T-helper 2 cell (primary cell): ENCODE measurements around the gene EGFL7.

Experiments
- DNase-seq, 5 experiments: peaks; one replicate each; pipeline versions ENCODE4 v3.0.0 to v3.0.0-alpha.2; 2012 to 2022

Gene EGFL7

DNA sequence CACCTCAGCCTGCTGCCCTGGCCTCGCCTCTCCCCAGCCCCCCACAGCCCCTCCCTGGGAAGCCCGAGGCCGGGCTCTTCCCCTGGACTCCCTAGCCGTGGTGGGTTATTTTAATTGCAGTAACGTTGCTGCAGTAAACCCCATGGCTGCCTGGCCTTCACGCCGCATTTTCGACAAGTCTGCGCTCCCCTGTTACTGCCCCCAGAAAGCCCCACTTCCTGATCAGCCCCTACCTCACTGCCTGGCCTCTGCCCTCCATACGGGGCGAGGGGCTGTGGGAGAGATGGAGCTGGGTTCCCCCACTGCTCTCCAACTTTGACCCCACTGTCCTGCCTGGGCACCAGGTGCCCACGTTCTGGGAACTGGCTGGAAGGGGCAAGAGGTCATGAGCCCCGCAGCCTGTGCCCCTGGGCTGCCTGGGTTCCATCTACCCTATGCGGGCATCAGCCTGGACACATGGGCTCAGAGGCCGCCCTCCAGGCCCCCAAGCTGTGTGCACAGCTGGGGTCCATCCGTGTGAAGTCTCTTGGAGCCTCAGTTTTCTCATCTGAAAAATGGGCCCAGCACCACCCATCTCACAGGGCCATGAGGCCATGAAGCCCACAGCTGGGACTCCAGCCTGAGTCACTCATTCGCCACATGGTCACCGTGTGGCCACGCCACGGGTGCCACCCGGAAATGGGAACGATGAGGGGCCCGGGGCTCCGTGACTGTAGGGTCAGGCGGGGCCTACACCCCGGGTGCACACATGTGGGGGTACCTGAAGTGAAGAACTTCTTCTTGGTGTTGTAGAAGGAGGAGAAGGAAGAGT lies 11.5 kb downstream of the EGFL7 start:
- no peak for DNase-seq

DNA sequence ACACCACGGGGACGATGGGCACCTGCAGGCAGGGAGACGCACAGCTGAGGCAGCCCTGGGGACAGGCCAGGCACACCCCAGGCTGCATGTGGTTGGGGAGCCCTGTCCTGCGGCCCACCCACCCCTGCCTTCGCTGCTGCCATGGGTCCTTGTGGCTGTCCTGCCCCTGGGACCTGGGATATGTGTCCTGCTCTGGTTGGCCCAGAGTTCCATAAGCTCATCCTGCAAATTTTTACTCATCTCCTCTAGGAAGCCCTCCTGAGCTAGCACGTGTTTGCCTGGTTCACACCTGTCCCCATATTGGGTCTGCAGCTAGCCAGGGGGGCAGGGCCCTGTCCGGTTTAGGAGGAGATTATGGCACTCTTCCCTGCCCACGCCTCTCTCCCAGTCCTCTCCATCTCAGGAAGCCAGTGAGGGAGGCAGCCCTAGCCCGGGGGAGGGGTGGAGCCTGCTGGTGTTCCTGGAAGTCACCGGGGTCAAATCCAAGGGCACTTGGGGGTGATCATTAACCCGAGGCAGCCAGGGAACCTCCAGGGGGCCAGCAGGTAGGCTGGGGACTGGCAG lies 12.2 kb downstream of the EGFL7 start:
- DNase-seq = no peak

DNA sequence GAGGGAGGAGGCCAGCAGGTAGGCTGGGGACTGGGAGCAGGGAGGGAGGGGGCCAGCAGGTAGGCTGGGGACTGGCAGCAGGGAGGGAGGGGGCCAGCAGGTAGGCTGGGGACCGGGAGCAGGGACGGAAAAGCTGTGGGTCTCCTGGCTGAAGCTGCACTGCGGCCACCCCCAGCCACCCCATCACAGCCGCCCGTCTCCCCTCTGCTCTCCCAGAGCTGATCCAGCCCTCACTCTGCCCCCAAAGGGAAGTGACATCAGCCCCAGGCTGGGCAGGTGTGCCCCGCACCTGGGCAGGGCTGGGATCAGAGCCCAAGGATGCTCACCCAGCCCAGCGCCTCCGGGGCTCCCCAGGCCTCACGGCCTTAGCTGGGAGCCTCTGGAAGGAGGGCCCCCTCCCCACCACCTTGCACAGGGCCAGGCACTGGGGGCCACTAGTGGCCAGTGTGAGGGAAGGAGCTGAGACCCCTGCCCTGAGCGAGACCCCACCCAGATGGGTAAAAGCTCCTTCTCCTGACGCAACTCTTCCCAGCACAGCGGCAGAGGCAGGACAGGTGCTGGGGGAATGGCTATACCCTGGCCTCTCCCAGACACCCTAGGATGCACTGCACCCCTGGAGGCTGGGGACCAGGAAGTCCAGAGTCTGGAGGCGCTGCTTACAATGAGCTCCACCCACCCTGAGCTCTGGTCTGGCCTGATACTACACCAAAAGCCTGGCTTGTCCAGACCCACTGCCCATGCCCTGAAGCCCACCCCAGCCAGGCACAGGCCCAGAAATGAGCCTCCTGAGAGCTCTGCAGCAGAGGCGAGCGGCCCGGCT lies 13.0 kb downstream of the EGFL7 start:
- DNase-seq = no peak

DNA sequence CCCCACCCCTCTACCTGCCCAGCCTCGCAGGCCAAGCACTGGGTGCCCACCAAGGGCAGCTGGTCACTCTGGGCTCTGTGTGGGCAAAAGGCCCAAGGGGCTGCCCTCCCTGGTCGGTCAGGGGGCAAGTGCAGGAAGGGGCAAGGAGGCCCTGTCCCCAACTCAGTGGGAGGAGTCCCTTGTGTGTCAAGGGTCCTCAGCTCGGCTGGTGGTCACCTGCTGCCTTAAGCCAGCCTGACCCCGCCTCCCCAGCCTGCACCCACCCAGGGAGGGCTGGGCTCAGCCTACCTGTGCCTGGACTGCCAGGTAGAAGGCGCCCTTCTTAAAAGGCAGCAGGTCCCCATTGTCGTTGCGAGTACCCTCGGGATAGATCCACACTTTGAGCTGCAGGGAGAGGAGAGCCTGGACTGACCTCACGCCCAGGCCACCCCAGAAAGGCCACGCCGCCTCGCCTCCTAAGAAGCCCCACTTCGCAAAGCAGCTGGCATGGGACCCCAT lies 13.6 kb downstream of the EGFL7 start:
- no peak for DNase-seq

DNA sequence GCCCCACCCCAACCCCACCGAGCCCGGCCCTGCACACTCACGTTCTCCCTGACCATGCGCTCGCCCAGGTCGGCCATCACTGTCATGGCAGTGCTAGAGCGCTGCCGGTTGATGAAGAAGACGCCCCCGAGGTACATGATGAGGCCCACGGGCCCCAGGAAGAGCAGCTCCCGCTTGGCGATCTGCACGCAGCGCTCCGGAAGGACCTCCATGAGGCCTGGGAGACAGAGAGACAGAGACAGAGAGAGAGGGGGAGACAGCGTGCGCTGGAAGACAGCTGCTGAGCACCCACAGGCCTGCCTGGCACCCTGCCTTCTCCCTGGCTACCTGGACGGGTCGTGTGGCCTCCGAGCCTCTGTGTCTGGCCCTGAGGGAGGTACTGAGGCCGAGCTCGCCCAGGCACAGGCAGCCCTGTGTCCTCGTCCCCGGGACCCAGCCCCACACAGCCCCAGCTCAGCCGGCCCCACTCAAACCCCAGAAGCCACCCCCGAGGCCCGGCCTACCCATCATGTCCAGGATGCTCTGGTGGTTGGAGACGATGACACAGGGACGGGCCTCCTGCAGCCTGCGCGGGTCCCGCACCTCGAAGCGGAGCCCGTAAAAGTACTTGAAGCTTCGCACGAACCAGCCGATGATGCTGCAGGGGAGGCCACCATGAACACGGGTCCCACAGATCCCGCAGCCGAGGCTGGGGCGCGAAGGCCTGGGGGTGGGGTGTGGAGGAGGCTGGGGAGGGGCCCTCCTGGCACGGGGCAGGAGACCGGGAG lies 14.4 kb downstream of the EGFL7 start:
- DNase-seq = no peak

DNA sequence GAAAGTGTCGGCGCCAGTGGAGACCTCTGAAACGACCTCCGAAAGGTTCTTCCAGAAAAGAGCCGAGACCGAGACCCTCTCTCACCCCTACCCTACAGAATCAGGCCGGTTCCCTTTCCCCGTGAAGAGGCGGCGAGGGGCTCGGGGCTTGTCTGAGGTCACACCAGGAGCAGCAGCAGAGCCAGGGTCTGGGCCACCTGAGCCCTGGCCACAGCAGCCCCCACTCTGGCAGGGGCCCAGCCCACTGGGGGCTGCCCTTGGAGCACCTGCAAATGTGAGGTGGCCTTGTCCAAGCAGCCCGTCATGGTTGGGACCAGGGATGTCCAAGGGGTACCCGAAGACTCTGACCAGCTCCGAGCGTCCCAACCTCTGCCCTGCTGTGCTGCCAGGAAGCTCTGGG lies 15.3 kb downstream of the EGFL7 start:
- DNase-seq = no peak

DNA sequence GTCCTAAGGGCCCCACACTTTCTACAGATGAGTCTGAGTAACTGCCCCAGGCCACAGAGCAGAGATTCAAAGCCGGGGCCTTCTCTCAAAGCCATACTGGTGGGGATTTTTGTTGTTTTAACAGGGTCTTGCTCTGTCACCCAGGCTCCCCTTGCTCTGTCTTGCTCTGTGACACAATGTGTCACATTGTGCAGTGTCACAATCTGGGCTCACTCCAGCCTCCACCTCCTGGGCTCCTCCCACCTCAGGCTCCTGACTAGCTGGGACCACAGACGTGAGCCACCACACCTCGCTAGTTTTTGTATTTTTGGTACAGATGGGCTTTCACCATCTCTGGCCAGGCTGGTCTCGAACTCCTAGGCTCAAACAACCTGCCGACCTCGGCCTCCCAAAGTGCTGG lies 15.9 kb downstream of the EGFL7 start:
- DNase-seq = no peak

DNA sequence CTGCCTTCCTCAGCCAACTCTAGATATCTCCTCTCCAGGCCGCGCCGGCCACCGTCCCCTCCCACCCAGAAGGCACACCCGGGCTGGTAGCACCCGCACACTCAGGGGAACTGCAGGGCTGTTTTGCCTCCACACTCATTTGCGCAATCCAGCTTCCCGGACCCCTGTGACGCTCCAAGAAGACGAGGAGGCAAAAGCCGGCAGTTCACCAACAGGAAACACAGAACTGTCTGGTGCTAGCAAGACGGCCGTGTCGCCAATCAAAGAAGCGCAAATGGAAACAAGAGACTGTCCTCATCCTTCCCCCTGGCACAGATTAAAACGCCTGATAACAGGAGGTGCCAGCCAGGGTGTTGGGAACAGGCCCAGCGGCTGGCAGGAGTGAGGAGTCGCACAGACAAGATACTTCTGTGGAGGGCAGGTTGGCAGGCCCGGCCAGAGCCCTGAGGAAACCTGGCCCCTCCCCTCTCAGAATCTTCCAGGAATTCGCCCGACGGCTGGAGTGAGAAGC lies 16.8 kb downstream of the EGFL7 start:
- no peak for DNase-seq

DNA sequence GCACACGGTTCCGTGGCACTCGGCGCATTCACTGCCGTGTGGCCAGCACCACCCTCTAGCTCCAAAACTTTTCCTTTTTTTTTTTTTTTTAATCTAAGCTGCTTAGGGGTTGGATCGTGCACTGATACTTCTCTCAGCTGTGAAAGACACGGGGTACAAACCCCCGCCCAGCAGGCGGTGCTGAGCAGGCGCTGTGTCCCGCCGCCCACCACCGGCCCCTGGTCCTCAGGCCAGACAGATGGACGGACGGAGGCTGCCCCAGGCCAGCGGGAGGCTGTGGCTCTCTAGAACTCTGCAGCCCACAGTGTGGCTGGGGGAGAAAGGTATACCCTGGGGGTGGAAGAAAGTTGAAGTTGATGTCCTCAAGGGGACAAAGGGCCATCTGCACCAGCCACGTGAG lies 18.3 kb downstream of the EGFL7 start:
- DNase-seq = no peak

DNA sequence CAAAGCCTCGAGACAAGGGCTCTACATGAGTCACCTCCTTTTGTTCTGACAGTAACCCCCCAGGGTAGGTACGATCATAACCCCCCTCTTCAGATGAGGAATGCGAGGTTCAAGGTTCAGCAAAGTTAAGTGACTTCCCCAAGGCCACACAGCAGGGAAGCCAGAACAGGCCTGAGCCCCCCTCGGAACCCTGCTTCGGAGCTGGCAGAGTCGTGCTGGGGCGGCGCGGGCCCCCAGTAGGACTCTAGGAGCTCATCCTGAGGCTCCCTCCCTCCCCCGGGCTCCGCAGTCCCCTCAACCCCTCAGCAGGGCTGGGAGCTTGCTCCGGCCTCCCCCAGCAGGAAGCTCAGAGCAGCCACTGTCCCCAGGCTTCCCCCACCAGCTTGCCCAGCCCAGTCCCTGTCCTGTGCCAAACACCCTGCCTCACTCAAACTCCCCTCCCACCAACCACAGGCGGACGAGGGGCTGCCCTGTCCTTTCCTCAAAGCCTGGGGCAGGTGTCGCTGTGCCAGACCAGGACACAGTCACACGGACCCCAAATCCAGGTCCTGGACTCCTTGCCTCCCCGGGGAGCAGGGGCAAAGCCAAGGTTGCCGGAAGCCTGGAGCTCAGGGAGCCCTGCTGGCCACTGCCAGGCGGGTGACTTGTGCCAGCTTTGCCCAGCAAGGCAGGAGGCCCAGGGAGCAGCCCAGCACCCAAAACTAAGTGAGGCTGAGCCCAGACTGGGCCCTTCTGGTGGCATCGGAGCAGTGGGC lies 19.4 kb downstream of the EGFL7 start:
- no peak for DNase-seq

DNA sequence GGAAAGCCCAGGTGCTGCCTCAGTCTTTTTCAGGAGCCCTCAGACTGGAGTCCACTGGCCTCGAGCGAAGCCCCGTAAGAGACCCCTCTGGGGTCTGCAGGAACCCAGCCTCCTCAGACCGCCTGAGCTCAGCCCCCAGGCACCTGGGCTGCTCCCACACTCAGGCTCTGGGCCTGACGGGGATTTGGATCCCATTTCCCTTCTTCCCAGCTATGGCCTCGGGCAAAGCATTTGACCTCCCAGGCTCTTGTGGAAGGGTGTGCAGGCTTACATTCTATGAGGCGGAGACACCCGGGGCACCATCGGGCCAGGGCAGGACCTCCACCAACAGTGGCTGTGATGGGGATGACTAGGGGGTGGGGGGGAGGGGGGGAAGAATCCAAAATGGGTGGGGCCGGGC lies 20.0 kb downstream of the EGFL7 start:
- DNase-seq = no peak

DNA sequence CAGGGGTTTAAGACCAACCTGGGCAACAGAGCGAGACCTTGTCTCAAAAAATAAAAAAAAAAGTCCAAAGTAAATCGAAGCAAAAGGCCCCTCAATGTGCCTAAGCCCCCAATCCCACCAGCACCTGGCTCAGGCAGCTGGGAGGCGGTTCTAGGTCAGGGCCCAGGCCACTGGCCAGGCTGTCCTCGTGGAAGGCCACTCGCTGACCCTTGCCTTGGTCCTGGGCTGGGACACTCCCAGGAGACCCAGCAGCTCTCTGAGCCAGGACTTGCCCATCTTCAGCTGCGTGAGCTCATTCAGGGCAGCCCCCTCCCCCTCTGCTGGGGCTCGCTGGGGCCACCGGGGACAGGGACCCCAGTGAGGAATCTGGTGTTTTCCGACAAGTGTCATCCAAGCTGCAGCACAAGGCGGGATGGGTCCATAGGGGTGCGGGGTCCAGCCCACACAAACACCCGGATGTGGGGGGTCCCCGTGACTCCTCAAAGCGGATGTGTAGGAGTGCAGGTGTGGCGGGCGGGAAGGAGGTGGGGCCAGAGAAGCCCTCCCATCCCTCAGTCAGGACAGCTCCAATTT lies 20.5 kb downstream of the EGFL7 start:
- DNase-seq = no peak

DNA sequence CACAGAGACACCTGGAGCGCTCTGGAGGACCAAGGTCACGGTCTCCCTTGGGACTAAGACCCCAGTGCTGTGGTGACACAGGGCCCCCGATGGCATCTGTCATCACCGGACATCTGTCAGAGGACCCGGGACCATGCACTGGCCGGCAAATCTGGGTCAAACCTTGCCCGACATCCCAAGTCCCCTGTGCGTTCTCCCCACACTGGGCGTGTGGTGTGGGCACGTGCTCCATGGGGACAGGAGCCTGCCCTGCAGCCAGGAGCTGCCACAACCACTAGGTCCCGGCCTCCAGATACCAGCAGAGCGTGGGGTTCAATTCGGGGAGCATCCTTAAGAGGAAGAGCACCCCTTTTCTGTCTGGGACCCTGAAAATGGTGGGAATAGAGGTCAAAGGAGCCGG lies 21.0 kb downstream of the EGFL7 start:
- no peak for DNase-seq

DNA sequence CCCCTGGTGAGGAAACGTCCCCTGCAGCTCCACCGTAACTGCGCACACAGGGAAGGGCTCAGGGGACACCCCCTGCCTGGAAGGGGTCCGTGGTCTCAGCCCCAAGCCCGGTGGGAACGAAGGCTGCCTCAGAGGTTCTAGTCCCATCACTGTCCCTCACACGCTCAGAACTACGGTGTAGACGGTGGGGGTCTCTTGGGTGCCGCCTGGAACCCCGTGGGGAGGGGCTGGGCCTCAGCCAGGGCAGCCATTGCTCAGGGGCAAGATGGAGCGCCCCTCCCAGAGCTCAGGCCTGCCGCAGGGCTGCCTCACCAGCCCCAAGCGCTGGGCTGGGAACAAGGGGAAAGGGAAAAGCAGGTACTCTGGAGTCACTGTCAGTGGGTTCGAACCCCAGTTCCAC lies 21.6 kb downstream of the EGFL7 start:
- DNase-seq = no peak

DNA sequence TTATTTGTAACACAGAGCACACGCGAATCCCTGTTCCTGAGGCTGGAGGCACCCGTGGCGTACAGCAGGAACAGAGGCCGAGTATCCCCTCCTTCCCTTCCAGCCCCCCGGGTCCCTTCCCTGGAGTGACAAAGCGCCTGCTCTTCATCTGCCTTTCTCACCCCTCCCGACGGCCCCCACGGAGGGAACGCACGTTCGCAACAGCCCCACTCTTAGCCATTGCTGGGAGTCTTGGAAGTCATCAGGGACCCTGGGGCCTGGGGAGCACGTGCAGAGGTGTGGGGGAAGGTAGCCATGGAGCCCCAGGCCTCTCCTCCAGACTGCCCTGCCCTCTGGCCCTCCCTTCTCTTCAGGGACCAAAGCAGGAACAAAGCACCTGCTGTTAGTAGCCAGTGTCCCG lies 22.1 kb downstream of the EGFL7 start:
- no peak for DNase-seq

DNA sequence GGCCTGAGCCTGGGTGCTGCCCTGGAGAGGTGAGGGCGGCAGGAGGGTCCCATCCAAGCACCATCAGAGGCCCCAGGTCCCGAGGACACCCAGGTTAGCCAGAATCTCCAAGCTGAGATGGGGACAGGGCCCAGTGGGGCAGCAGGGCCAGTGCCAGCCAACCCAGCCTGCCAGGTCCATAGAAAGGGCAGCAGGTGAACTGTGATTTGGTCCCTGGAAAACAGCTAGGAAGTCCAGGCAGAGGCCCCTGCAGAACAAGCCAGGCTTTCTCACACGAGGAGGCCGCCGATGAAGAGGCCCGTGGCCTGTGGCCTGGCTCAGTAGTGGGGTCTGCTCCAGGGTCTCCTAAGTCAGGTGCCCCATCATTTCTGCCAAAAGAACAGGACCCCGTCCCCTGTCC lies 22.5 kb downstream of the EGFL7 start:
- DNase-seq = no peak

DNA sequence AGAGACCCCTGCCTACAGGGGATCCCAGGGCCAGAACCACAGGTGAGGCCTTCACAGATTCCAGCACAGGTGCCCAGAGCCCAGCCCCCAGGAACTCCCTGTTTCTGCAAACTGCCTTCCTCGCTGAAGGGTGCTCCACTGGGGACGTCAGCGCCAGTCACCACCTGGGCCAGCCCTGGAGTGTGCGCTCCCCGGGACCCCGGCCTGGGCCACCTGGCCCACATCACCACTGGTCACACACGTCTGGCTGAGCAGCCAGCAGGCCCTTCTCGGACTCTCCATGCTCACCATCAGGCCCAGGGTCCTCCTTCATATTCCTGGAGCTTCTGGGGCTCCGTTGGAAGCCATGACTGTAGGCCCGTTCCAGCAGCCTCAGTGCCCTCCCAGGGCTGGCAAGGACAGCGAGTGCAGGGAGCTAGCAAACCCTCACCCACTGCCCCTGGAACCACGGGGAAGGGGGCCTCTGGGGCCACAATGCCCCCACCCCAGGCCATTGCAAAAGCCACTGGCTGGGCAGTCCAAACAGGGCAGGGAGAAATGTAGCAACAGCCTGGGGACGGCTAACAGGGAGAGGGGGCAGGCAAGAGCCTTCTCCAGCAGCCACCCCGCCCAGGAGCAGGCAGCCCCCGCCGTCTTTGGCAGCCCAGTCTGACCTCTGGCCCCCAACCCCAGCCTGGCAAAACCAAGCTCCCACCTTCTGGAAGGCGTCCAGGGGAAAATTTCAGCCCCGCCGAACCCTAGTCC lies 23.2 kb downstream of the EGFL7 start:
- no peak for DNase-seq

DNA sequence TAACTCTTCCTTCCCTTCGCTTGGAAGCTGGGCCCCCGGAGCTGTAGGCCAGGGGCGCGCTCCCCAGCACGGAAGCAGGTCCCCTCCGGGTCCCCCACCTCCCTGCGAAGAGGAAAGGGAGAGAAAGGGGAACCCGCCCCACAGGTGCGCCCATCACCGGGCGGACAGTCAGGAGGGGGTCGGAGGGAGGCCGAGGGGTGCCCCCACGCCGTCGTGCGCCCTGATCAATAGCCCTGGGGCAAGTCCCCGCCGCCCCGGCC lies 23.7 kb downstream of the EGFL7 start:
- no peak for DNase-seq

DNA sequence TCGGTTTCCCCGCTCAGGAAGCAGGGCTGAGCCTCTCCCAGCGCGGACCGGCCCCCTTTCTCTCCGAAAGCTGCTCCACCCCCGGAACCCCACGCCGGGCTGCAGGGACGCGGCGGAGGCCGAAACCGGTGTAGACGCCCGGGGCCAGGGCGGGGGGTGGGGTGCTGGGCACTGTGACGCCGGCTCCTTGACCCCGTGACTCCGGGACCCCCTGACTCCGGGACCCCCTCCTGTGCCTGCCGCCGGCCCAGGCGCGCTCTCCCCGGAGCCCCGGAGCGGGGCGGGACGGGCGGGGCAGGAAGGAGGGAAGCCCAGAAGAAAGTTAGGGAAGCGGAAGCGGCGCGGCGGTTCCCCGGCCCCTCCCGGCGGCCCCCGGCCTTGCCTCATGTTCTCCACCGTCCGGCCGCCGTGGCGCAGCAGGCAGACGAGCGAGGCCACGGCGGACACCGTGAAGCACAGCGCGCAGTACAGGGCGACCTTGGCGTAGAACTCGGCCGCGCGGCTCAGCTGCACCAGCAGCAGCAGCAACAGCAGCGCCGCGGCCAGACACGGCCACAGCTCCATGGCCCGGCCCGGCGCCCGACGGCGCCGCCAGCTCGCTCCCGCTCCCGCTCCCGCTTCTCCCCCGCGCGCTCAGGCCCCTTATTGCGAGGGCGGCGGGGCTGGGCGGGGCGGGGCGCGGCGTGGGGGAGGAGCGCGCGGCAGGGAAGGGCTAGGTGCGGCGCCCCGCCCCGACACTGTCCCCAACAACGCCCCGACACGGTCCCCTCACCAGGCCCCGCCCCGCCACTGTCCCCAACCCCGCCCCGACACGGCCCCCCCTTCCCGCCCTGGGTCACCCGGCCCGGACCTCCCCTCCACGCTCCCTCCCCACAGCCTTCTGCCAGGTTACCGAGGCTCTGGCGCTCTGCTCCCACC lies 24.3 kb downstream of the EGFL7 start, which contains the start of gene AGPAT2:
Gene AGPAT2 (minus strand): TSS at position 664 of the 918 bp plus-strand sequence. CDS start 100 bp downstream, at position 564.
- peak; percentile 36 to 73 (median 51) for DNase-seq

DNA sequence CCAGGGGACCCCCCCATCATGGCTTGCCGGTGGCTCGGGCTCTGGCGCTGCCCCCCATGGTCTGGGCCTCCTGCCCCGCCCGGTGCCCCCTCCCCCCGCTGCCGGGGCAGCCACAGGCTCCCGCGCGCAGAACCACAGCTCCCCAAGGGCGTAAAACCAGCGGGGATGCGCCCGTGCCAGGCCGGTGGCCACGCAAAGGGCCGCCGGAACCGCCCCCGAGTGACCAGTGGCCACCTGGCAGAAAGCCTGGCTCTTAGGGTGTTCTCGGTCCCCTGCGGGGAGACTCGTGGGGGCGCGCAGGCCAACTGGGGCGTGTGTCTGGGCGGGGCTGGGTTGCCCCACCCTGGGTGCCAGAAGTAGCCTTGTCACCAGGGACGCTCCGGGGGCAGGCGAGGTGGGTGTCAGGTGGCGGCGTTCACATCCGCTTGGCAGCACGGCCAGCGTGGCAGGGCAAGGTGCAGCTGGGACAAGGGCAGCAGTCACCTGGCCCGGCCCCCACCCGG lies 25.1 kb downstream of the EGFL7 start:
- DNase-seq = no peak
